ENCODE data around the gene CCDC12. TPM values are rescaled to one million over a fixed set of nuclear protein-coding genes. Genes with fewer than 3 reads are reported as not detected.
"Not testable (repeated sequence)": the region's sequence is repeated elsewhere in the genome, so short reads cannot be mapped to it uniquely, and the experiment has no call there.

CCDC12 gene
- total RNA-seq, 1 donor from 2014 or later: 37.4 TPM

DNA sequence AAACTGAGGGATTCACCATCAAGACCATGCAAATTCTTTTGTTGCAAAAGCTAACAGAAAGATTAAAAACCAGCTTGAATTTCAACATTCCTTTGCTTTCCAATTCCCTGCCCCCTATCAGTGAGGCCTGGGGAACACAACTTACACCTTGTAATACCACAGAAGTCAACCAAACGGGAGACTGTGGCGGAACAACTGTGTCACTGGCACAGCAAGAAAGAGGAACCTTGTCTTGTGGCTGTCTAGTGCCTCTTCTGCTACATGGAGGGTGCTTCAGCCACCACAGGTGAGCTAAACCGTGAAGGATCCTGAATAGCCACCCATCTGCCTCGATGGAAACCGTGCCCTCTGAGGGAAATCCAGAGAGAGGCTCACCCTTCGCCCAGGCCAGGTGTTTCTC lies 11.4 kb downstream of the CCDC12 start:
- TF ChIP-seq CTCF (IDR thresholded peaks at IDR 0.05): no peak
- Mint-ChIP-seq H3K4me1 (ENCODE audit: unreplicated experiment) (peaks cover 42% of the 10 kb centered on the region), H3K27me3 (ENCODE audit: unreplicated experiment) (no peaks in the 10 kb centered on the region), H3K4me3 (ENCODE audit: unreplicated experiment) (no peak overlapping the region), H3K9me3 (ENCODE audit: unreplicated experiment) (no peaks in the 10 kb centered on the region), H3K27ac (ENCODE audit: unreplicated experiment) (no peak overlapping the region), H3K36me3 (ENCODE audit: unreplicated experiment) (peaks cover 2% of the 10 kb centered on the region)
- DNase-seq (ENCODE audit: extremely low spot score, unreplicated experiment): no peak

DNA sequence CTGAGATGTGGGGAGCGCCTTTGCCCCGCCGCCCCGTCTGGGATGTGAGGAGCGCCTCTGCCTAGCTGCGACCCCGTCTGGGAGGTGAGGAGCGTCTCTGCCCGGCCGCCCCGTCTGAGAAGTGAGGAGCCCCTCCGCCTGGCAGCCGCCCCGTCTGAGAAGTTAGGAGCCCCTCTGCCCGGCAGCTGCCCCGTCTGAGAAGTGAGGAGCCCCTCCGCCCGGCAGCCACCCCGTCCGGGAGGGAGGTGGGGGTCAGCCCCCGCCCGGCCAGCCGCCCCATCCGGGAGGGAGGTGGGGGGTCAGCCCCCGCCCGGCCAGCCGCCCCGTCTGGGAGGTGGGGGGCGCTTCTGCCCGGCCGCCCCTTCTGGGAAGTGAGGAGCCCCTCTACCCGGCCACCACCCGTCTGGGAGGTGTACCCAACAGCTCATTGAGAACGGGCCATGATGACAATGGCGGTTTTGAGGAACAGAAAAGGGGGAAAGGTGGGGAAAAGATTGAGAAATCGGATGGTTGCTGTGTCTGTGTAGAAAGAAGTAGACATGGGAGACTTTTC lies 12.4 kb downstream of the CCDC12 start:
- H3K9me3 Mint-ChIP-seq (ENCODE audit: unreplicated experiment): not testable (repeated sequence)

DNA sequence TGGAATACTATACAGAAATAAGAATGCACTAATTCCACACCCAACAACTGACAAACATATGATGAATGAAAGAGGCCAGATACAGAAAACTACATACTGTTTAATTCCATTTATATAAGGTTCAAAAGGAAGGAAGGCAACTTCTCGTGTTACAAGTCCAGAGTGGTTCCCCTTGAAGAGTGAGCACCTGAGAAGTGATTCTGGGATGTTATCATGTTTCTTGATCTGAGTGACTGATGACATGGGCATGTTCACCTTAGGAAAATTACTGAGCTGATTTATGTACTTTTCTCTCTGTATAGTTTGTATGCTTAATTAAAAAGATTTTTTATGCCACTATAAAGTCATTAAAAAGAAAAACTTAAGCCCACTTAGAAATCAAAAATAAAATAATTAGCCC lies 13.6 kb downstream of the CCDC12 start:
- no peak for TF ChIP-seq CTCF (IDR thresholded peaks at IDR 0.05)
- no peaks in the 10 kb centered on the region for H3K9me3 Mint-ChIP-seq (ENCODE audit: unreplicated experiment)
- H3K27ac Mint-ChIP-seq (ENCODE audit: unreplicated experiment): no peak overlapping the region
- no peak for DNase-seq (ENCODE audit: extremely low spot score, unreplicated experiment)
- H3K36me3 Mint-ChIP-seq (ENCODE audit: unreplicated experiment): peaks cover 2% of the 10 kb centered on the region
- peaks cover 45% of the 10 kb centered on the region for H3K4me1 Mint-ChIP-seq (ENCODE audit: unreplicated experiment)
- no peak overlapping the region for H3K4me3 Mint-ChIP-seq (ENCODE audit: unreplicated experiment)
- H3K27me3 Mint-ChIP-seq (ENCODE audit: unreplicated experiment): no peaks in the 10 kb centered on the region

More for the DNA sequence above, 12.4 kb downstream of the CCDC12 start:
- H3K36me3 Mint-ChIP-seq (ENCODE audit: unreplicated experiment); H3K27ac Mint-ChIP-seq (ENCODE audit: unreplicated experiment); DNase-seq (ENCODE audit: extremely low spot score, unreplicated experiment); H3K4me3 Mint-ChIP-seq (ENCODE audit: unreplicated experiment); H3K27me3 Mint-ChIP-seq (ENCODE audit: unreplicated experiment): not testable (repeated sequence)
- H3K4me1 Mint-ChIP-seq (ENCODE audit: unreplicated experiment): peaks cover 46% of the 10 kb centered on the region

GRCh38 chr3:46962427-46962826 lies 14.1 kb downstream of the CCDC12 start:
- DNase-seq (ENCODE audit: extremely low spot score, unreplicated experiment): no peak
- Mint-ChIP-seq H3K27me3 (ENCODE audit: unreplicated experiment) (no peaks in the 10 kb centered on the region), H3K9me3 (ENCODE audit: unreplicated experiment) (no peaks in the 10 kb centered on the region), H3K36me3 (ENCODE audit: unreplicated experiment) (peaks cover 2% of the 10 kb centered on the region), H3K4me1 (ENCODE audit: unreplicated experiment) (peaks cover 45% of the 10 kb centered on the region), H3K27ac (ENCODE audit: unreplicated experiment) (no peak overlapping the region), H3K4me3 (ENCODE audit: unreplicated experiment) (no peak overlapping the region)
- no peak for TF ChIP-seq CTCF (IDR thresholded peaks at IDR 0.05)

DNA sequence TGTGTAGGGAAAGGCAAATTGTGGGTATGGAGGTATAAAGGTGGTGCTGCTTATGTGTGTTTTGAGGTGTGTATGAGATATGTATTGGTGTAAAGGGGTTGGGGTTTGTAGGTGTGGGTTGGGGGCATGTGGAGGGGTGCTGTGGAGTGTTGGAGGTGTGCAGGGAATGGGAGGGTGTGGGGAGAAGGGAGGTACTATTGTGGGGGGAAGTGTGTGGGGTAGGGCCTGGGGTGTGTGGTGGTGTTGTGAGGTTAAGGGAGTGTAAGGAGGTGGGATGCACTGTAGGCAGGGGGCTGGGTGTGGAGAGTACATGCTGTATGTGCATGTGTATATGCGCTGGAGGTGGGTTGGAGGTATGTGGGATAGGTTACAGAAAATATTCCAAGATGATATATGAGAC lies 15.7 kb downstream of the CCDC12 start:
- Mint-ChIP-seq H3K4me3 (ENCODE audit: unreplicated experiment) (no peak overlapping the region), H3K27ac (ENCODE audit: unreplicated experiment) (peak overlapping the region; percentile 81), H3K4me1 (ENCODE audit: unreplicated experiment) (peaks cover 43% of the 10 kb centered on the region), H3K36me3 (ENCODE audit: unreplicated experiment) (peaks cover 2% of the 10 kb centered on the region), H3K9me3 (ENCODE audit: unreplicated experiment) (no peaks in the 10 kb centered on the region), H3K27me3 (ENCODE audit: unreplicated experiment) (no peaks in the 10 kb centered on the region)
- TF ChIP-seq CTCF (IDR thresholded peaks at IDR 0.05): no peak
- no peak for DNase-seq (ENCODE audit: extremely low spot score, unreplicated experiment)

Data from osteocyte (in vitro differentiated cells).